Stimulated activated CD8-positive, alpha-beta memory T cell treated with anti-CD3 and anti-CD28 coated beads, Interleukin-7, amount 100 ng/mL, for 1 hour (primary cell): ENCODE results near the gene HOXD11.

Source experiments
- DNase-seq, 2 donors: peaks; one replicate each; pipeline ENCODE4 v3.0.0-alpha.2; 2020; ENCODE audit warnings: low read depth in 2 of 2

HOXD11 gene

DNA sequence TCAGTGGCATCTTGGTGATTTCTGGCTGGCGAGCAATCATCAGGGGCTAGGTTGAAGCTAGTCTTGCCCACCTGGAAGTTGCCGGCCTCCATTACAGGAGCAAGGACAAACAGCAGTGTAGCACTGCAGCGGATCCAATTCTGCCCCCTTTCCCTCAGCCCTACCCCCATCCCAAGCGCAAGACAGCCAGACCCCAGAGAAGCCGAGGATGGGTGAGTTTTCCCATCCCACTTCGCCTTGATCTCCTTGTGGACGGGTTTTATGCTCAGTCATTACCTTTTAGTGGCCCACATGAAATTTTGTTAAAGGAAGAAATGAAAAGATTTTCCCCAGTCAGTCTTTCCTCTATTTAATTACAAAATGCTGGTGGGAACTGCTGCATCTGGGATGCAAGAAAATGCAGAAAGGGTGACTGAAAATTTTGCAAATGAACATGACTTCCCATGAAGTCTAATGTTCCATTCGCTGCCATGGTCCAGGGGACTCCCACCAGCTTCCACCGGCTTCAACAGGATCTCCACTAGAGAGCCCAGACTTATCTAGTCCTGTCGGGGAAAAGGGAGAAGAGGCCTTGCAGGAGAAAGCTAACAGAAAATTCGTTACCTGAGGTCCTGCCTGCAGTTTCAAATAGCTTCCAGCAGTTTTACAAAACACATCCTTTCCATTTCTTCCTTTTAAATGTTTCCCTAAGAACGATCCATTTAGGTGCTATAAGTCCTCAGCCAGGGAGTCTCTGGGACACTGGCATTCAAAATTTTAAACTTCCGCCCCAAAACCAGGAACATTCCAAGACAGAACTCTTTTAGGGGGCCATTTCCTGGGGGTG, 13.5 kb downstream of the HOXD11 start:
- no peak for DNase-seq

DNA sequence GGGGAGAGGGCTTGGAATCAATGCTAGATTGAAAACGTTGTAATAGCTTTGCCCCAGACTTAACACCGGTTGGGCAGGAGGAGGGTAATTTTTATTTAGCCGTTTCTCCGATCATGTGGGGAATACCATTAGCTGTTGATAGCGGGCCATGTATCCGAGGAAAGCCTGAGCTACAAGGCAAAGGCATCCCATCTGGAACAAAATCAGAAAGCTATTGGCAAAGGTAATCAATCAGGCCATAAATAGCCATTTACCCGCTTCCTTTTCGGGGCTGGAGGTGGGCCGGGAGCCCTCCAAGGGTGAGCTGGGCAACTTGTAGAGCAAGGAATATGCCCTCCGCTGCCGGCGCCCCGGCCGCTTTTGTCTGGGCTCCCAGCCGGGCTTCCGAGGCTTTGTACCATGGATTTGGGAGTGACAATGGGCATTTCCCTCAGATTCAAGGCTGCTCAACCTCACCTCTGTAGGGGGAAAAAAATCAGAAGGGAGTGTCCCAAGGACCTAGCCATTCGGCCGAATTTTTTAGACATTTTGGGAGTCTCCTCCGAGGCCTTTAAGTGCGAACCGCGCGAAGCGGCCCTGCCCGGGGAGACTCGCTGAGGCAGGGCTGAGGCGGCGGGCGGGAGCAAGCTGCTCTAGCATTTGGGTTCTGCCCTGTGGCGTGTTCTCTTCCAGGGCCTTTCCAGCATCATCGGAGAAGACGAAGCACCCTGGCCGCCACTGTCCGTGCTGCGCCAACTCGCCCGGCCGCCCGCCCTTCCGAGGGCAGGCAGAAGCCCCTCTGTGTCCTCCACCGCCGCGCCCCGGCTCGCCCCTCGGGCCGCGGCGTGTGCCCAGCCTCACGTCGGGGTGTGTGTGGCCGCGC, 14.3 kb downstream of the HOXD11 start:
- no peak for DNase-seq

DNA sequence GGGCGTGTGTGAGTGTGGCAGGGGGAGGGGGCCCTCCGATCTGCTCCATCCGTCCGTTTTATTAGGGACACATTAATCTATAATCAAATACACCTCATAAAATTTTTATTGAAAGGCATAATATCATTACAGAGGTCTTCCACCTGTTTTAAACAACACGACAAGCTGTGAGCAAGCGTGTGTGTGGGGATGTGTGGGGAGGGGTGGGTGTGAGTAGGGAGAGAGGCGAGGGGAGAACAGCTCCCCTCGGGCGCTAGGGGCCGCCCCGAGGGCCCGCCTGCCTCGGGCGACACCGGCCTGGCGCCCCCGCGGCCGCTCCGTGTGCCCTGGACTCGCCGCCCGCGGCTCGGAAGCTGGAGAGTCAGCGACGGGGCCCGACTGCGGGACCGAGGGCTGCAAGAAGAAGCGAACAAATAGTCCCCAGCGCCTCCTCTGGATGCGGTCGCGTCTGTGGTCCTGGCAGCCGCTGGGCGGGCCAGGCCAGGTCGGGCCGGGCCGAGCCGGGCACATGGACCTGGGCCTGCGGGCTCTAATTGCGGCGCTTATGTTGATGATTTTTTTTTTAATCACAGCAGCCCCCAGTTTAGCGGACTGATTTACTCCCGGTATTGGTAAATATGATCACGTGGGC, 15.1 kb downstream of the HOXD11 start:
- DNase-seq: no peak

DNA sequence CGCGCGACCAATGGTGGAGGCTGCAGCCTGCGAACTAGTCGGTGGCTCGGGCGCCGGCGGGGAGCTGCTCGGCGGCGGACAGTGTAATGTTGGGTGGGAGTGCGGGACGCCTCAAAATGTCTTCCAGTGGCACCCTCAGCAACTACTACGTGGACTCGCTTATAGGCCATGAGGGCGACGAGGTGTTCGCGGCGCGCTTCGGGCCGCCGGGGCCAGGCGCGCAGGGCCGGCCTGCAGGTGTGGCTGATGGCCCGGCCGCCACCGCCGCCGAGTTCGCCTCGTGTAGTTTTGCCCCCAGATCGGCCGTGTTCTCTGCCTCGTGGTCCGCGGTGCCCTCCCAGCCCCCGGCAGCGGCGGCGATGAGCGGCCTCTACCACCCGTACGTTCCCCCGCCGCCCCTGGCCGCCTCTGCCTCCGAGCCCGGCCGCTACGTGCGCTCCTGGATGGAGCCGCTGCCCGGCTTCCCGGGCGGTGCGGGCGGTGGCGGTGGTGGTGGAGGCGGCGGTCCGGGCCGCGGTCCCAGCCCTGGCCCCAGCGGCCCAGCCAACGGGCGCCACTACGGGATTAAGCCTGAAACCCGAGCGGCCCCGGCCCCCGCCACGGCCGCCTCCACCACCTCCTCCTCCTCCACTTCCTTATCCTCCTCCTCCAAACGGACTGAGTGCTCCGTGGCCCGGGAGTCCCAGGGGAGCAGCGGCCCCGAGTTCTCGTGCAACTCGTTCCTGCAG, 15.8 kb downstream of the HOXD11 start, which contains the start of gene HOXD9:
HOXD9 (plus strand) TSS at position 37 of the 728 bp plus-strand sequence; CDS start at position 87, 50 bp downstream.
- no peak for DNase-seq

DNA sequence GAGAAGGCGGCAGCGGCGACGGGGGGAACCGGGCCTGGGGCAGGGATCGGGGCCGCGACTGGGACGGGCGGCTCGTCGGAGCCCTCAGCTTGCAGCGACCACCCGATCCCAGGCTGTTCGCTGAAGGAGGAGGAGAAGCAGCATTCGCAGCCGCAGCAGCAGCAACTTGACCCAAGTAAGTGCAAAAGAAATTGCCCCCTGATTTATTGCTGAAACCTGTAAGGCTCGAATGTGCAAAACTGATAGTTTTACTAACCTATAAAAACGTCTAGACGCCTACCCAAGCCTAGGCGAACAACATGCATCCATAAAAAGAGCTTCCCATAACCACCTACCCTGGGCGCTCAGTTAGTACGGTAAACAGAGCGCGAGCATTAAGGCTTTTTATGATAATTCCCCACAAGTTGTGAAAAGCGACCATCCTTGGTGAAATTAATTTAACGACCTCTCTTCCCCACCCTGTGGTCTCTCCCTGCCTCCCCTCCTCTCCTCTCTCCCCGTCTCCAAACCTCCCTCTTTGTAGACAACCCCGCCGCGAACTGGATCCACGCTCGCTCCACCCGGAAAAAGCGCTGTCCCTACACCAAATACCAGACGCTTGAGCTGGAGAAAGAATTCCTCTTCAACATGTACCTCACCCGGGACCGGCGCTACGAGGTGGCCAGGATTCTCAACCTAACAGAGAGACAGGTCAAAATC, 16.5 kb downstream of the HOXD11 start:
- DNase-seq: no peak

DNA sequence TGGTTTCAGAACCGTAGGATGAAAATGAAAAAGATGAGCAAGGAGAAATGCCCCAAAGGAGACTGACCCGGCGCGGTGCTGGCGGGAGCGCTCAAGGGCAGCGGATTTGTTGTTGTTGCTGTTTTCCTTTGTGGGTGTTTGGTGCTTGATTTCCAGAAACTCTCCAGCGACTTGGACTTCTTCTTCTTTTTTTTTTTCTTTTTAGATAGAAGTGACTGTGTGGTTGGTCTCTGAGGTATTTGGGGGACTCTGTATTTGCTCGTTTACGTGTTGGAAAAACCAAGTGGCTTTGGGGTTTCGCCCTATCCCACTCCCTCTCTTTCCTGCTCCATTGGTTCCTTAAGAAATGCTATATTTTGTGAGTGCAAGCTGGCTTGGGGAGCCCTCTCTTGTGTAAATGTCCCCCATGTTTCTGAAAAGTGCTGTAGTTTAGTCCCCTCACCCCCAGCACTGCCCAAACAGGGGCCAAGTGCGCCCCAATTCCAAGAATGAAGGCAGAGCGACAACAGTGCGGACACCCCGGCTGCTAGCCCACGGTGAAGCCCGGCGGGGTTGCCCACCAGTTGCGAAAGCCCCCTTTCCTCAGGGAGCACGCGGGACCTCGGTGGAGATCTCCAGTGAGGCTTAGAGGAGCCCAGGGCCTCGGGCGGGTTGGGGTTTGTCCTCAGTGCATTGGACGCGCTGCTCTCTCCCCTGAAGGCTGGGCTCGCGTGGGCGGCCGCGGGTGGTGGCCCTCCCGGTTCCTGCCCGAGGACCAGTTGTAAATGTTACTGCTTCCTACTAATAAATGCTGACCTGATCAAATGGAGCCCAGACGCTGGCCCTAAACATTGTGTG, 17.2 kb downstream of the HOXD11 start:
- no peak for DNase-seq

DNA sequence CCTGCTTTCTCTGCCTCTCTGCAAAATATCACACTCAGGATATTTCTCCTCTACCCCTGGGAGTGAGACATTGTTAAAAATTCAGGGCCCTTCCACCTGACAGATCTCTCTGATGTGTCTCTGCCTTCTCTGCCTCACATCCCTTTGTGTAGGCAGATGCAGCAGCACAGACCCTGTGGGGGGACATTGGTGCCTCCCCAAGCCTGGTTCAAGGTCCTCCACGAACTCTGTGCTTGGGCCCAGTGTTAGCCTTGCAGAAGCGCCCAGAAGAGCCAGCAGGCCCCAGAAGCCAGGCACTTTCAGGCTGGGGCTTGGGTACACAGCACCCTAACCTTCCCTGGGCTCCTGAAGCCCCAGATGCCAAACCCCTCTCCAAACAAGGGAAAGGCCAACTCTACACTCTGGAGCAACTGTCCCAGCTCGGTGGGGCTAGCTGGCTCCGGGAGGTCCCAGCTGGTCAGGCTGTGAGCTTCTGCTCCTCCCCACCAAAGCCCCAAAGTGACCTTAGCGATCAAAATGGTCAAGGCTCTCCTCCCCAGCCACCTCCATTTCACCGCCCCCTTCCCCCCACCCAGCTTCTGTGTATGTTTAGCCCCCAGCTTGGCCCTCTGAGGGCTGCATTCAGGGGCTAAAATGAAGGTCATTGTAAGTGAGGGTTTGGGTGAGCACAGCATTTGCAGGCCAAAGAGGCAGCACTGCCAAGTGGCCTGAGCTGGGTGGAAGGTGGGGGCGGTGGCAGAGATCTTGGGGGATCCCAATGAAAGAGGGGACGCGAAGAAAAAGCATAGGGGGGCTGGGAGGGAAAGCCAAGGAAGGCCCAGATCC, 18.1 kb downstream of the HOXD11 start:
- no peak for DNase-seq

DNA sequence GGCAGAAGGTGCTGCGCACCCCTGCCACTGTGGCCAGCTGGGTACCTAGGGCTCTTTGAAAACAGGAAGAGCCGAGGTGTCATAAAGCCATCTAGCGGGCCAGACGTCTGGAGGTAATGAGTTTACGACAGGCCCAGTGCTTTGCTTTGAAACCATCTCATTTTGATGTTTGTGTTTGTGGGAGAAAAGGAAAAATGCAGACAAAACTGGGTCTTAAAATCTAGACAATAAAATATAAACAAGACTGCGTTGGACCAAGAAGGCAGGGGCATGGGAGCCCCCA, 18.6 kb downstream of the HOXD11 start:
- DNase-seq: no peak

DNA sequence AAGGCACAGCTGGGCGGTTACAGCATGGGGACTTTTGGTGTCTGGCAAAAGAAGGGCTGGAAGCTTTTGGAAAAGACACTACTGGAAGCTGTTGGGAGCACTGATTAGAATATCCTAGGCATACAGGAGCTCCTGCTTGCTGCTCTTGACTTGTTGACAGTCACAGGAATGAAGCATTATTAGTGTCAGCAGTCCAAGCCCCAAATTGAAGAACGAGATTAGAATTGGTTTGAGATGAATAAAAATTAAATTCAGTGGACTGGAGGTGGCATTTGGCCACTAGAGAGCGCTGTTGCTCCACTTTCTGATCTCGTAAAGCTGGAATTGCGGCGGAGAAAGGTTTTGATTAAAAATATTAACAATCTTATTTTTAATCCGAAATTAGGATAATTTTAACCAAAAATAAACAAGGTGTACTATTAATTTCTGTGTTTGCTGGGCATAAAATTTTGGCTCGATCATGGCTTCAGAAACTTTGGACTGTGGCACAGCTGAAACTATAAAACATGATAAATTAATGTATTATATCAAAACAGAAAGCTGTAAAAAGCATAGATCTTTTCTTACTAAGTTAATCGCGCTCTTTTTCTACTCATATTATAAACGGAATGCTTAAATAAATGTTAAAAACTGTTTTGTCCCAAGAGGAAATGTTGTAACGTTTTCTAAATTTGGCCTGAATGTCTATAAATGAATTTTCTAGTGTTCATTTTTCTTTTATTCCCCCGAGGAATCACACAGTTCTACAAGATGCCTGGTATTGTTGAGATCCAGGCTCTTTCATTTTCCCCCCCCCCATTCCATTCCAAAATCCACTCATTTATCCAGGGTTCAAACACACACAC, 20.1 kb downstream of the HOXD11 start:
- DNase-seq: peak; percentile 50 to 60

DNA sequence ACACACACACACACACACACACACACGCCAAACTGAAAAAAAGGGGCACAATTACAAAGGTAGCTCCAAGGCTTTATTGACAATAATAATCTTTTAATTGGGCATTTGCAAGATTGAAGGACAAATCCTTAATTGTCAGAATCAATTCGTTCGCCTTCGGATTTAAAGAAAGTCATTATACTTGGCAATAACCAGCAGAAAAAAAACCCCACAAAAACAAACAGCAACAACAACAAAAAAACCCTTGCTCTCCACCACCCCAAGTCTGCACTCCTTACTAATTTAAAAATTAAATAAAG, 20.6 kb downstream of the HOXD11 start:
- DNase-seq: no peak

DNA sequence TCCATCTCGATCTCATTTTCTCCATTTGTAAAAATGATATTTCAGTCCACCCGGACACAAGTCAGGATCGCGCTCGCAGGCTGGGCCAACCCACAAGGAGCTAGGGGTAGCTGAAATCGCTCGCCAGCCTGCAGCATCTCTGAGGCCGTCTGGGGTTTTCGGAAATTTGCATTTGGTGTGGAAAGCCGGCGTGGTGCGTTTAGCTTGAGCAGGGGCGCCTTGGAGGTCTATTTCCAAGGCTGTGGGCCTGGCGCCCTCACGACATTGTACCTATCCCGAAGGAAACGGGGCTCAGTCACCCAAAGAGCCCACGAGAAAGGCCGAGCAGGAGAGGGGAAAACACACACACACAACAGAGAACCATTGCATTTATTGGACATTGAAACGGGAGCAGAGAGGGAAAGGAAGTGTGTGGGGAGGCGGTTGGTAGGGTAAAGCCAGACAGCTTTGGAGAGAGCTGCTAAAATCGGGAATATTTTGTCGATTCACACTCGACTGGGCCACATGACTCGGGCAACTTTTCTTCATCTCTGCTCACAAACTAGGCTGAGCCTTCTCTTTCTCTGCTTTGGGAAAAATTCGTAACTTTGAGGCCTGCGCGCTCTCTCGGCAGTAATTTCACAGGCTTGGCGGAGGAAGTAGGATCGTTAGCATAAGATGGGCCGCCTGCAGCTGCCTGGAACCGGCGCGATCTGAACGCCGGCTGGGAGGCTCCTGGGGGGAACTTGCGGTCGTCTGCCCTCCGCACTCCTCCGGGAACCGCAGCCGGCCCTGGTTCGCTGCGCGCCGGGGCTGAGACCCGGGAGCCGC, 21.3 kb downstream of the HOXD11 start:
- DNase-seq: no peak

DNA sequence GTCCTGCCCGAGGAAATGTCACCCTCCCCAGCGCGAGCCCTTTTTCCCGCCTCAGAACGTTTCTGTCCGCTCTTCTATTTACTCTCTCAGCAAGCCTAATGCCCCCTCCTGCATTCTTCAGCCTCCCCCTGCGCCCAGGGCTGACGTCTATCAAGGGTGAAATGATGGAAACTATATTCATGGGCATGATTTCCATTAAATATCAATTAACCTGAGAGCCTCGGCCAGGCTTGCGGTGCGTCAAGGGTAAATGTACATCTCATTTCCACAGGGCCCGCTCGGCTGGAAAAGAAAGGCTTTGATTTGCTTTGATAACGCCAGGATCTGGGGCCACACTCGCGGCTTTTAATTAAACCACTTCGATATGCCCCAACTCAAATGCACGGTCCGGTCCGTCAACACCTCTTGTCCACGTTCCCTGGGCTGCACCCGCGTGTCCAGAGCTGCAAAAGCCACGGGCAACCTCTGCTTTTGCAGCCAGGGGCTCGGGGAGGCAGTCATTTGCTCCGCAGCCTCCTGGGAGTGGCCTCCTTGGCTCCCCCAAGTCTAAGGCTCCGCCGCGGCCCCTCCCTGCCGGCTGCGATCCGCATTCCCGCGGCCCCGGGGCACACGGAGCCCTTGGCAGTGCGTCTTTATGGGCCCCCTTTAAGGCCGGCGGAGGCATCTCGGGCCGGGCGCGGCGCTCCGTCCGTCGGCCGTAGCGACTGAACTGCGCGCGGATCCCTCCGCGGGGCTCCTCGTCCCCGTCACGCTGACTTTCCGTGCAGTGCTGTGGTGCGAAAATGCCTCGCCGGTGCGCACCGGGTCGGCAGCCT, 22.1 kb downstream of the HOXD11 start, which contains the start of gene HOXD8:
HOXD8 (plus strand) TSS at position 724 of the 815 bp plus-strand sequence. CDS start 662 bp downstream, outside the sequence.
- no peak for DNase-seq

DNA sequence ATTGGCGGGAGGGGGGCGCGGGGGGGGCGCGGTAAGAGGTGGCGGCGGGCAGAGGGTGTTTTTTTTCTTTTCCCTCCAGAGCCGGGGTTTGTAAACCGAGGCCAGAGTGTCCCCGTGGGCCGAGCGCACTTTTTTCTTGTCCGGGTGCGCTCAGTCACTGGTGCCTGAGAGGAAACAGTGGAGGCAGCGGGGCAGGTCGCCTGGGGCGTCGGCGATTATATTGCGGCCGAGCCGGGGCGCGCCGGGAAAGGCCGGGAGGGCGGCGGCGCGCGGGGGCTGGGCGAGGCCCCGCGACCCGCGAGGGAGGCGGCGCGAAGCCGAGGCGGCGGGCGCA, 22.7 kb downstream of the HOXD11 start:
- DNase-seq: no peak

DNA sequence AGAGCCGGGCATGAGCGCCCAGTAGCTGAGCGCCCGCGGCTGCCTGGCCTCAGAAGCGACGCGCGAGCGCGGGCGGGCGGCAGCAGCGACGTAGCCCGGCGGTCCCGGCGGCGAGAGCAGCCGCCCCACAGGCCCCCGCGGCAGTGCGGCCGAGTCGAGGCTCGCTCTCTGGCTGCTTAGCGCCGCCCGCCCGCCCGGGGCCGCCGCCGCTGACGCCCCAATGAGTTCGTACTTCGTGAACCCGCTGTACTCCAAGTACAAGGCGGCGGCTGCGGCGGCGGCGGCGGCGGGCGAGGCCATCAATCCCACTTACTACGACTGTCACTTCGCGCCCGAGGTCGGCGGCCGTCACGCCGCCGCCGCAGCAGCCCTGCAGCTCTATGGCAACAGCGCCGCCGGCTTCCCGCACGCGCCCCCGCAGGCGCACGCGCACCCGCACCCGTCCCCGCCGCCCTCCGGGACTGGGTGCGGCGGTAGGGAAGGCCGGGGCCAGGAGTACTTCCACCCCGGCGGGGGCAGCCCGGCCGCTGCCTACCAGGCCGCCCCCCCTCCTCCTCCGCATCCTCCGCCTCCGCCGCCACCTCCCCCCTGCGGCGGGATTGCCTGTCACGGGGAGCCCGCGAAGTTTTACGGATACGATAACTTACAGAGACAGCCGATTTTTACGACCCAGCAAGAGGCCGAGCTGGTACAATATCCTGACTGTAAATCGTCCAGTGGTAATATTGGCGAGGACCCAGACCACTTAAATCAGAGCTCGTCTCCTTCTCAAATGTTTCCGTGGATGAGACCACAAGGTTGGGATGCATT, 23.3 kb downstream of the HOXD11 start:
- no peak for DNase-seq

DNA sequence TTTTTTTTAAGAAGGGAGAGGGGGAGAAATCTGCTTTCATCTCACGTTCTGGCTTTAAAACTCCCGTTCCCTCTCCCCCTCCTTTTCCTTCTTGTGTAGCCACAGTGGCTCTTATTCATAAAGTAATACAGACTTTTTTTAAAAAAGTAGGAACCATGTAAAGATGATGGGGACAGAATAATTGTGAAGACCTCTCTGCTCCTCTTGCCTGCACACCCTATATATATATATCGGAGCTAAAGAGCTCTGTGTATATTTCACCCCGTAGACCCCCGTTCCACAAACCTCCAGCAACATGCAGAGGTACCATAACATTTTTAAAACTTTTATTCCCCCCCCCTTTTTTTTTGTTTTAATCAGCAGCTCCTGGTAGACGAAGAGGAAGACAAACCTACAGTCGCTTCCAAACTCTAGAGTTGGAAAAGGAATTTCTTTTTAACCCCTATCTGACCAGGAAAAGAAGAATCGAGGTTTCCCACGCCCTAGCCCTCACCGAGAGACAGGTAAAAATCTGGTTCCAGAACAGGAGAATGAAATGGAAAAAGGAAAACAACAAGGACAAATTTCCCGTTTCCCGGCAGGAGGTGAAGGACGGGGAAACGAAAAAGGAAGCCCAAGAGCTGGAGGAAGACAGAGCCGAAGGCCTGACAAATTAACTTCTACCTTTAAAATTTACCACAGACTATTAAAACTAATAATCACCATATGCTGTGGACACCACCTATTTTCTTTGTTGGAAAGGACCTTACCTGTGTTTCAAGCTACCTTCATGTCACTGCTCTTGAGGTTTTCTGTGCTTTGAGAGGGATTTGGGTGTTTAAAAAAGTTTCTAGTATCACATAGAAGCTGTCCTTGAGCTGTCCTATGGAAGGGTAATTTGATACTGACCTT, 24.1 kb downstream of the HOXD11 start:
- DNase-seq: no peak
